PC-9 (cell line): Measurements from ENCODE around the gene L3MBTL1.

Experiments used
- EZH2 ChIP-seq: fragments of 200-600 bp; sonication (generic); IDR thresholded peaks from 2 replicates; pipeline ENCODE4 v1.8.0; 2017; ENCODE audit warnings: antibody characterized with exemption, low read depth
- TF ChIP-seq, protein P1 (sequence below): fragments of 200-600 bp; sonication (generic); conservative IDR thresholded peaks from 2 replicates; pipeline ENCODE4 v1.6.1; 2017; ENCODE audit warnings: mixed run types, antibody characterized with exemption, mild to moderate bottlenecking, moderate library complexity

DNA sequence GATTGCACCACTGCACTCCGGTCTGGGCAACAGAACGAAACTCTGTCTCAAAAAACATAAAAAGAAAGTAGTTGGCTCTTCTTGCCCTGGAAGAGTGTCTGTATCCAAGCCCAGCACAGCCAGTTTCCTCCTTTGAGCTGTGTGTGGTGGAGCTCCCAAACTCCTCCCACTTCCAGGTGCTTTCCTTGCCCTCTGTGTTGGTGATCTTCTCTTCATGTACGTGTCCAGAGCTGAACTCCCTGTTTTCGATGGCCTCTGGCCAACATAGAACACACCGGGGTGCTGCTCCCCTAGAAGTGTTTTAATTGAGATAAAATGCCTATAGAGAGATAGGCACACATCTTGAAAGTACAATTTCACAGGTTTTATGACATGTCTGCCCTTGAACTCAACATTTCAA is 34.7 kb downstream of the L3MBTL1 start:
- TF ChIP-seq, protein P1, sequence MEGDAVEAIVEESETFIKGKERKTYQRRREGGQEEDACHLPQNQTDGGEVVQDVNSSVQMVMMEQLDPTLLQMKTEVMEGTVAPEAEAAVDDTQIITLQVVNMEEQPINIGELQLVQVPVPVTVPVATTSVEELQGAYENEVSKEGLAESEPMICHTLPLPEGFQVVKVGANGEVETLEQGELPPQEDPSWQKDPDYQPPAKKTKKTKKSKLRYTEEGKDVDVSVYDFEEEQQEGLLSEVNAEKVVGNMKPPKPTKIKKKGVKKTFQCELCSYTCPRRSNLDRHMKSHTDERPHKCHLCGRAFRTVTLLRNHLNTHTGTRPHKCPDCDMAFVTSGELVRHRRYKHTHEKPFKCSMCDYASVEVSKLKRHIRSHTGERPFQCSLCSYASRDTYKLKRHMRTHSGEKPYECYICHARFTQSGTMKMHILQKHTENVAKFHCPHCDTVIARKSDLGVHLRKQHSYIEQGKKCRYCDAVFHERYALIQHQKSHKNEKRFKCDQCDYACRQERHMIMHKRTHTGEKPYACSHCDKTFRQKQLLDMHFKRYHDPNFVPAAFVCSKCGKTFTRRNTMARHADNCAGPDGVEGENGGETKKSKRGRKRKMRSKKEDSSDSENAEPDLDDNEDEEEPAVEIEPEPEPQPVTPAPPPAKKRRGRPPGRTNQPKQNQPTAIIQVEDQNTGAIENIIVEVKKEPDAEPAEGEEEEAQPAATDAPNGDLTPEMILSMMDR: no peak
- no peak for TF ChIP-seq EZH2
